Measurements from ENCODE around the gene VPS13A. TPM values are rescaled to one million over a fixed set of nuclear protein-coding genes. Genes with fewer than 3 reads are reported as not detected.
"Not testable (repeated sequence)": the region's sequence is repeated elsewhere in the genome, so short reads cannot be mapped to it uniquely, and the experiment has no call there.

The VPS13A gene
- total RNA-seq, 1 donor from 2014 or later: 30.3 TPM

- ATAC-seq: no peak
- intact Hi-C loops (cut with DNase I): no loop called here
- no peak for DNase-seq (ENCODE audit: low spot score)
Measured at GRCh38 chr9:77277719-77278118, 100.4 kb downstream of the VPS13A start.

- DNase-seq (ENCODE audit: low spot score) (no peak), ATAC-seq (no peak)
- intact Hi-C loops (cut with DNase I): no loop called here
Measured at GRCh38 chr9:77283991-77284390, 106.7 kb downstream of the VPS13A start.

- ATAC-seq (no peak), DNase-seq (ENCODE audit: low spot score) (no peak)
- intact Hi-C loops (cut with DNase I): no loop called here
Measured at GRCh38 chr9:77284616-77285015, 107.3 kb downstream of the VPS13A start.

- ATAC-seq (no peak), DNase-seq (ENCODE audit: low spot score) (no peak)
- intact Hi-C loops (cut with DNase I): no loop called here
Measured at GRCh38 chr9:77290373-77290772, 113.0 kb downstream of the VPS13A start.

- ATAC-seq (no peak), DNase-seq (ENCODE audit: low spot score) (no peak)
- intact Hi-C loops (cut with DNase I): no loop called here
Measured at GRCh38 chr9:77291714-77292113, 114.4 kb downstream of the VPS13A start.

- DNase-seq (ENCODE audit: low spot score) (no peak), ATAC-seq (no peak)
- intact Hi-C loops (cut with DNase I): no loop called here
Measured at GRCh38 chr9:77293949-77294348, 116.6 kb downstream of the VPS13A start.

GRCh38 chr9:77304543-77304942, 127.2 kb downstream of the VPS13A start:
- no peak for DNase-seq (ENCODE audit: low spot score)
- intact Hi-C loops (cut with DNase I): no loop called here
- ATAC-seq: no peak

- intact Hi-C loops (cut with DNase I): no loop called here
- no peak for DNase-seq (ENCODE audit: low spot score)
- peak; percentile 52 for ATAC-seq
Measured at GRCh38 chr9:77305622-77306400, 128.5 kb downstream of the VPS13A start.

- no peak for ATAC-seq
- intact Hi-C loops (cut with DNase I): no loop called here
- DNase-seq (ENCODE audit: low spot score): no peak
Measured at GRCh38 chr9:77307166-77307565, 129.8 kb downstream of the VPS13A start.

GRCh38 chr9:77316058-77316457, 138.7 kb downstream of the VPS13A start:
- DNase-seq (ENCODE audit: low spot score) (no peak), ATAC-seq (no peak)
- intact Hi-C loops (cut with DNase I): no loop called here

GRCh38 chr9:77325058-77325457, 147.7 kb downstream of the VPS13A start:
- DNase-seq (ENCODE audit: low spot score) (no peak), ATAC-seq (no peak)
- intact Hi-C loops (cut with DNase I): no loop called here

GRCh38 chr9:77328102-77328501, 150.8 kb downstream of the VPS13A start:
- DNase-seq (ENCODE audit: low spot score) (no peak), ATAC-seq (no peak)
- intact Hi-C loops (cut with DNase I): no loop called here

GRCh38 chr9:77370064-77370463, 192.7 kb downstream of the VPS13A start:
- ATAC-seq: no peak
- DNase-seq (ENCODE audit: low spot score): no peak
- intact Hi-C loops (cut with DNase I): no loop called here

- DNase-seq (ENCODE audit: low spot score) (no peak), ATAC-seq (no peak)
- intact Hi-C loops (cut with DNase I): no loop called here
Measured at GRCh38 chr9:77374266-77374665, 196.9 kb downstream of the VPS13A start.

GRCh38 chr9:77375956-77376532, 198.7 kb downstream of the VPS13A start:
- intact Hi-C loops (cut with DNase I): no loop called here
- no peak for ATAC-seq
- DNase-seq (ENCODE audit: low spot score): no peak

GRCh38 chr9:77384406-77384805, 207.1 kb downstream of the VPS13A start:
- DNase-seq (ENCODE audit: low spot score): no peak
- intact Hi-C loops (cut with DNase I): no loop called here
- ATAC-seq: no peak

GRCh38 chr9:77386187-77386586, 208.9 kb downstream of the VPS13A start:
- no peak for DNase-seq (ENCODE audit: low spot score)
- intact Hi-C loops (cut with DNase I): no loop called here
- no peak for ATAC-seq

GRCh38 chr9:77391834-77392233, 214.5 kb downstream of the VPS13A start:
- DNase-seq (ENCODE audit: low spot score) (no peak), ATAC-seq (no peak)
- intact Hi-C loops (cut with DNase I): no loop called here

GRCh38 chr9:77392328-77392727, 215.0 kb downstream of the VPS13A start:
- intact Hi-C loops (cut with DNase I): no loop called here
- DNase-seq (ENCODE audit: low spot score): no peak
- ATAC-seq: no peak

- intact Hi-C loops (cut with DNase I); DNase-seq (ENCODE audit: low spot score); ATAC-seq: not testable (repeated sequence)
Measured at GRCh38 chr9:77398581-77398980, 221.2 kb downstream of the VPS13A start.

- no peak for DNase-seq (ENCODE audit: low spot score)
- no peak for ATAC-seq
- intact Hi-C loops (cut with DNase I): no loop called here
Measured at GRCh38 chr9:77399964-77400363, 222.6 kb downstream of the VPS13A start.

Data from sciatic nerve (tissue), 2 donors.